GM18909 (cell line): ENCODE data around the gene OR11L1.

Experiments
- ATAC-seq: cut with Tn5 transposase; IDR thresholded peaks from one replicate; pipeline ENCODE4 v1.9.1; 2021; ENCODE audit warnings: mild to moderate bottlenecking; ENCODE audit not compliant: unreplicated experiment, poor library complexity

Gene OR11L1, protein sequence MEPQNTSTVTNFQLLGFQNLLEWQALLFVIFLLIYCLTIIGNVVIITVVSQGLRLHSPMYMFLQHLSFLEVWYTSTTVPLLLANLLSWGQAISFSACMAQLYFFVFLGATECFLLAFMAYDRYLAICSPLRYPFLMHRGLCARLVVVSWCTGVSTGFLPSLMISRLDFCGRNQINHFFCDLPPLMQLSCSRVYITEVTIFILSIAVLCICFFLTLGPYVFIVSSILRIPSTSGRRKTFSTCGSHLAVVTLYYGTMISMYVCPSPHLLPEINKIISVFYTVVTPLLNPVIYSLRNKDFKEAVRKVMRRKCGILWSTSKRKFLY

GRCh38 chr1:247841796-247842195 lies at the start of gene OR11L1:
TSS of gene OR11L1 (minus strand) at chr1:247841896. CDS start at chr1:247841896, 0 bp downstream.
- ATAC-seq, result no peak

GRCh38 chr1:247884797-247885413 lies 43.2 kb upstream of the OR11L1 start:
- ATAC-seq, result no peak

DNA sequence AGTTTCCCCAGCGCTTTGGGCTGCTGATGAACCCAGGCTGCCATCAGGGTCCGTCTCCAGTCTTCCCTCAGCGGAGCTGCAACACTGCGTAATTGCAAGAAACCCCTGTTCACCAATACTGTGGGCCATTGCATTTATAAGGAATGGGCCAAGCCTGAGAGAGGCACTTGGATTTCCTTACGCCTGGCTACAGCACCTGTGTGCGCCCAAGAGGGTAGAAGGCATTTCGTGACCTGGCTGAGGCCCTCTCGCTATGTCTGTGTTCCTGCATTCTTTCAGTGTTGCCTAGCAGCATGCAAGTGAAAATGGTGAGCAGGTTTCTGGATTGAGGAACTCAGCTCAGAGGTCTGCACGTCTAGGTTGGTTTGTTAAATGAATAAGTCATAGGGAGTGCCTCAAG lies 41.6 kb upstream of the OR11L1 start:
- ATAC-seq, result no peak

DNA sequence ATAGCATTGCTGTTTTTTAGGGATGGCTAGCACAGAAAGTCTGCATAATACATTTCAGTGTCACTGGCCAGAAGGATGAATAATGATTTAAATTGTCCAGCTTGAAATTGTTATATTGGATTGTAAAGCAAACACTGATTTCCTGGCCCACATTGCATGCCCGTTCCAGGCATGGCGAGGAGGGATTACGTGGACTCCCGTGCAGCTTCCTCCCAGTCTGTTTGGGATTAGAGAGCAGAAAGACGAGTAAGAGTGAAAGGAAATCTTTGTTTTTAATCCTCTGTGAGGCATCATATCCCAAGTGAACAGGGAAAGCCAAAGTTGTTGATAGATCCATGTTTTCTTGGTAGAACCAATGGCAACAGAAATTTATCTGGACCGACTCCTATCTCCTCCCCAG lies 23.7 kb upstream of the OR11L1 start:
- no peak for ATAC-seq

DNA sequence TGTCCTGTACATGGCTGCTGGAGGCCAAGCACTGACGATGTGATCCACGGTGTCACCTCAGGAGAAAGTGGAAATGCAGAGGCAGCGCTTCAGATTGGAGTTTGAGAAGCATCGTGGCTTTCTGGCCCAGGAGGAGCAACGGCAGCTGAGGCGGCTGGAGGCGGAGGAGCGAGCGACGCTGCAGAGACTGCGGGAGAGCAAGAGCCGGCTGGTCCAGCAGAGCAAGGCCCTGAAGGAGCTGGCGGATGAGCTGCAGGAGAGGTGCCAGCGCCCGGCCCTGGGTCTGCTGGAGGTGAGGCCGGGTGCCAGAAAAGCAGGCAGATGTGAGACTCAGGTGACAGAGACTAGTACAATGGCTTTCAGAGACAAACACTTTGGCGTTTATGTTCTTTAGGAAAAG lies 22.9 kb upstream of the OR11L1 start:
- ATAC-seq, result no peak

DNA sequence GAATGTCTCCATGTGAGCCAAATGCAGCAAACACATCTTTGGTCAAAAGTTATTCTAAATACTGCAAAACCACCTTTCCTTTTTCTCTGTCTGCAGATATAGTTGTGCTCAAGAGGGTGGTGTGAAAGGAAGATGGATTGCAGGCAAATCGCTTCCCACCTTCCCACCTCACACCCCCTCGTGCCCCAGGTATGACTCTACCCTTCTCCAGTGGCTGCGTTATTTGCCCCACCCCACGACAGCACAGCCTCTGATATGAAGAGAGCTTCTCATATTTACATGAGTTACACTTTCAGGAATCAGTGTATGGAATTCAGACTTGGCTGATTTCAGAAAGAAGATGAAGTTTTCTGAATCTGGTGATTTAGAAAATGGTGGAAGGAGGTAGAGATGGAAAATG lies 21.1 kb upstream of the OR11L1 start:
- ATAC-seq, result no peak

- ATAC-seq, result no peak
Measured at GRCh38 chr1:247857985-247858619, 16.4 kb upstream of the OR11L1 start.

DNA sequence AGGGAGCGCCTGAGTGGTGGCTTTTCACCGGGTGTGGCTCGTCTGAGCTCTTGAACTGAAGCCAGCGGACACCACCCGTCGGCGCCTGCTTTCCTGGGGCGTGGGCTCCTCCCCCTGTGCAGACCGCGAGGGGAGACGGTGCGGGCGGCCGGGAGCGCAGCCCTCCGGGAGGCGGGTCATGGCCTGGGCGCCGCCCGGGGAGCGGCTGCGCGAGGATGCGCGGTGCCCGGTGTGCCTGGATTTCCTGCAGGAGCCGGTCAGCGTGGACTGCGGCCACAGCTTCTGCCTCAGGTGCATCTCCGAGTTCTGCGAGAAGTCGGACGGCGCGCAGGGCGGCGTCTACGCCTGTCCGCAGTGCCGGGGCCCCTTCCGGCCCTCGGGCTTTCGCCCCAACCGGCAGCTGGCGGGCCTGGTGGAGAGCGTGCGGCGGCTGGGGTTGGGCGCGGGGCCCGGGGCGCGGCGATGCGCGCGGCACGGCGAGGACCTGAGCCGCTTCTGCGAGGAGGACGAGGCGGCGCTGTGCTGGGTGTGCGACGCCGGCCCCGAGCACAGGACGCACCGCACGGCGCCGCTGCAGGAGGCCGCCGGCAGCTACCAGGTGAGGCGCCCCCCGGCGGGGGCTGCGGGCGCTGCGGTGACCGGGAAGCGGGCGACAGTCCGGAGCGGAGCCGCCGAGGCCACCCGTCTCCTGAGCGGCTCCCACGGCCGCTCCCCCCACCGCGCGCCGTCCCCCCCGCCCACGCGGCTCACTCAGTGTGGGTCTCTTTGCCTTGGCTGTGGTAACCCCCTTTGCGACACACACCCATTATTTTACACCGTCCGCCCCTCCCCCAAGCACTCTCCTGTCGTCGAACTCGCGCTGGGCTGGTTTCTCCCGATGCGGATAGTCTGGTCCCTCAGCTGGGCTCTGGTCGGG lies 15.6 kb upstream of the OR11L1 start, which contains the start of gene TRIM58:
TRIM58 (plus strand) TSS at position 119 of the 916 bp plus-strand sequence; CDS start at position 179, 60 bp downstream.
- ATAC-seq, result peak; percentile 67

GRCh38 chr1:247855911-247856310 lies 14.2 kb upstream of the OR11L1 start:
- no peak for ATAC-seq

GRCh38 chr1:247854899-247855545 lies 13.3 kb upstream of the OR11L1 start:
- no peak for ATAC-seq

DNA sequence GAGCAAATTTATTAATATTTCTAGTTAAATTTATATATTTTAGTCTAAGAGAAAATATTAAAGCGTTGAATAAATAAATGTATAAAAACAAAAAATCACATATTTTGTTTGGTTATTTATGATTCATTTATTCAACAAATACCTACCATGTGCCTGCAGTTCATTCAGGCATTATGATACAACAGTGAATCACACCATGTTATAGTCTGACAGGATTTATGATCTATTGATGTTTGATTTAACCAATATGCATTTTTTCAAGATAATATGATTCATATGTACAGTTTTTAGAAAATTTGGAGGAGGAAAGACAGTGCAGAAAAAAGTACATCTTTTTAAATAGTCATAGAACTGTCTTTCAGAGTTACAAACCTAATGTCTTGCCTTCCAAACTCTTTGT lies 7.9 kb upstream of the OR11L1 start:
- no peak for ATAC-seq

- ATAC-seq, result no peak
Measured at GRCh38 chr1:247848346-247848745, 6.7 kb upstream of the OR11L1 start.

DNA sequence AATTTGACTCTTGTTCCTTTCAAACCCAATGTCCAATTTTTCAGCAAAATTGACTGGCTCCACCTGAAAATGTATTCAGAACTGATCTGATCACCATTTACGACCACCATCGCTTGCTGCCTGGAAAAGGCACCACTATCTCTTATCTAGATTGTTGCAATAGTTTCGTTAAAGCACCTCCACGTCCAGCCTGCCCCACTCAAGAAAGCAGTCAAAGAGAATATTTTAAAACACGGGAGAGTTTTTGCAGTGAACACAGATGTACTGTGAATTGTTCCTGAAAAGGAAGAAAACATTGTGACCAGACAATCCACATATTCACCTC lies 4.0 kb upstream of the OR11L1 start:
- ATAC-seq, result no peak

DNA sequence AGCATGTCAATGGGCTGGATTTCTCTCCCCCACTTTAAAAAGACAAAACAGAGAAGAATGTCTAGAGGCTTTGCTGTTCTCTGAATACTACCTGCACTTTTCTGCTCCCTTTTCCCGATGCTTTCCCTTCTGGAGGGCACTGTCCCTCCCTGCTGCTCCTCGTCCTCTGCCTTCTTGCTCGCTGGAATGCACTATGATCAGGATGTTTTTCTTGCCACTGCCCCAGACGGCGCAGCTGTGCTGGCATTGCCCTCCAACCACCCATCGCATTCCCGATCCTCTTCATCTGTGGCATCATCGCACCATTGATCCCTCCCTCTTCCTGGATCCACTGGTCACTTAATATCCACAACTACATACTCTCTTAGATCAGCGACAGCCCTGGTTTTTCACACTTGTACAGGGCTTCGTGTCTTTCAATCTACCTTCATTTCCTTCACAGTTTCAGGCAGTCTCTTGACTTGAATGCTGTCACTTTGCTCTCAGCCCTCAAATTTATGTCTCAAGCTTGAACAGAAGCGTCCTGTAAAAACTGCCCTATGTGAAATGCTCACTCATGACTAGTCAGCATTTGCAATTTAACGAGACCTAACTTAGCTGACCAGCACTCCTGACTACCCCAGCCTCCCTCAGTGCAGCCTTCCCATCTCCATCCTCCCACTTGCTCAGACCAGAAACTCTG lies 3.5 kb upstream of the OR11L1 start:
- no peak for ATAC-seq

DNA sequence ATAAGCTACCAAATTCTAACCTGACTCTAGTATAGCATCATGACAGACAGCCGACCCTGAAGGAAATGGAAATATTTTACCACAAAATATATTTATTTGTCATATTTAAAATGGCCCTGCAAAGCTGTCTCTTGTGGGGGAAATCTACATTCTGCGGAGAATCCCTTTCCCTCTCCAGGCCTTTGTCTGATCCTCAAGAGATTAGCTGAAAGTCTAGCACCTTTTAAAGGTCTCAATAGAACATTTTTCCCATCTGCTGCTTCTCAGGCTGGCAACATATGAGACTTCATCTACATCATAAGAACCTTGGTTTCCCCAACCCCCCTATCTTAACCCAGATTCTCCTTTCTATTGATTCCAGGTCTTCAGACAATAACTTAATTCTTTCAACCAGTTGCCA lies 1.7 kb upstream of the OR11L1 start:
- no peak for ATAC-seq

GRCh38 chr1:247840818-247841217 lies 878 bp downstream of the OR11L1 start:
- no peak for ATAC-seq

- ATAC-seq, result no peak
Measured at GRCh38 chr1:247833601-247834000, 8.1 kb downstream of the OR11L1 start.

- ATAC-seq, result no peak
Measured at GRCh38 chr1:247829656-247830055, 12.0 kb downstream of the OR11L1 start.

- ATAC-seq, result no peak
Measured at GRCh38 chr1:247825362-247825761, 16.3 kb downstream of the OR11L1 start.

GRCh38 chr1:247824023-247824422 lies 17.7 kb downstream of the OR11L1 start, which contains the start of gene OR14A16:
TSS of gene OR14A16 (minus strand) at chr1:247824119. CDS start at chr1:247815729, 8,390 bp downstream.
- ATAC-seq, result no peak
